ENCODE measurements around the gene COX14.

Gene COX14

DNA sequence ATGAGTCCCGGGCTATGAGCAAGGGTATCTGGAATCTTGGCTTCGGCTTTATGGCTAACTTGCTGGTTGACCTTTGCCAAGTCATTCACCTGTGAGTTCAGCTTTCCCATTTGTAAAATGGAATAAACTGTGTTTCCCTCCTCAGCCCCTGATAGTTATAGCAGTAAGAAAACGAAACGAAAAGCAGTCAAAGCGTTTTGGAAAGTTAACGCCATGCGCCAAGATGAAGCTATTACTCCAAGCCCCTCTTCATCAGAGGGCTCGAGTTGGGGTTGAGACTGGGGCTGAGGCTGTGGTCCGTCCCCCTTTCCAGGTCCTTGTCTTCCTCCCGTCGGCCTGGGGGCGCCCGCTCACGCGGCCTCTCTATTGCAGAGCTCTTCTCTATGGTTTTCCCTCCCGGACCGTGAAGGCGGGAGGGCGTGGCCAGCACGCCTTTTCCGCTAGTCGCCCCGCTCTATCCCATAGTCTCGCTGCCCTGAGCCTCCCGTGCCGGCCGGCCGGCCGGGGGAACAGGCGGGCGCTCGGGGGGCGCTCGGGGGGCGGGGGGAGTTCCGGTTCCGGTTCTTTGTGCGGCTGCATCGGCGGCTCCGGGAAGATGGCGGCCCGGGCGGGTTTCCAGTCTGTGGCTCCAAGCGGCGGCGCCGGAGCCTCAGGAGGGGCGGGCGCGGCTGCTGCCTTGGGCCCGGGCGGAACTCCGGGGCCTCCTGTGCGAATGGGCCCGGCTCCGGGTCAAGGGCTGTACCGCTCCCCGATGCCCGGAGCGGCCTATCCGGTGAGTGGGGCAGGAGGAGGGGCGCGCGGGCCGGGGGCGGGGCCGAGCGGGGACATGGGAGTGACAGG is 27.0 kb upstream of the COX14 start, which contains the start of gene SMARCD1 (continued):
- peak; percentile 90 for TF ChIP-seq ZBTB11 (tag by site-specific recombination; conservative IDR thresholded peaks at IDR 0.05; ENCODE audit: low read depth)
- TF ChIP-seq ZNF335 (tag by site-specific recombination; conservative IDR thresholded peaks at IDR 0.05) = peak; percentile 56
- no peak for TF ChIP-seq ZNF501 (tag by site-specific recombination; IDR thresholded peaks at IDR 0.05)
- TF ChIP-seq KLF9 (tag by site-specific recombination; IDR thresholded peaks at IDR 0.05; ENCODE audit: low read depth) = peak; percentile 84; the same call in 1 of the 2 replicates
- TF ChIP-seq, protein P1, sequence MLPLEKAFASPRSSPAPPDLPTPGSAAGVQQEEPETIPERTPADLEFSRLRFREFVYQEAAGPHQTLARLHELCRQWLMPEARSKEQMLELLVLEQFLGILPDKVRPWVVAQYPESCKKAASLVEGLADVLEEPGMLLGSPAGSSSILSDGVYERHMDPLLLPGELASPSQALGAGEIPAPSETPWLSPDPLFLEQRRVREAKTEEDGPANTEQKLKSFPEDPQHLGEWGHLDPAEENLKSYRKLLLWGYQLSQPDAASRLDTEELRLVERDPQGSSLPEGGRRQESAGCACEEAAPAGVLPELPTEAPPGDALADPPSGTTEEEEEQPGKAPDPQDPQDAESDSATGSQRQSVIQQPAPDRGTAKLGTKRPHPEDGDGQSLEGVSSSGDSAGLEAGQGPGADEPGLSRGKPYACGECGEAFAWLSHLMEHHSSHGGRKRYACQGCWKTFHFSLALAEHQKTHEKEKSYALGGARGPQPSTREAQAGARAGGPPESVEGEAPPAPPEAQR (tag by site-specific recombination; IDR thresholded peaks at IDR 0.05) = no peak
- TF ChIP-seq ZNF174 (tag by site-specific recombination; IDR thresholded peaks at IDR 0.05) = no peak
- no peak for TF ChIP-seq ZNF555 (tag by site-specific recombination; conservative IDR thresholded peaks at IDR 0.05)
- no peak for TF ChIP-seq ZNF311 (tag by site-specific recombination; IDR thresholded peaks at IDR 0.05; ENCODE audit: borderline replicate concordance)
- TF ChIP-seq ZNF629 (tag by site-specific recombination; IDR thresholded peaks at IDR 0.05) = peak; percentile 46
- TF ChIP-seq ZNF670 (tag by site-specific recombination; IDR thresholded peaks at IDR 0.05; ENCODE audit: low read depth) = no peak
- TF ChIP-seq HOXD13 (CRISPR knock-in tag; IDR thresholded peaks at IDR 0.05; ENCODE audit: borderline replicate concordance) = no peak
- TF ChIP-seq YY2 (tag by site-specific recombination; IDR thresholded peaks at IDR 0.05) = no peak
- TF ChIP-seq SP3 (tag by site-specific recombination; IDR thresholded peaks at IDR 0.05) = peak; percentile 69
- TF ChIP-seq, protein P2, sequence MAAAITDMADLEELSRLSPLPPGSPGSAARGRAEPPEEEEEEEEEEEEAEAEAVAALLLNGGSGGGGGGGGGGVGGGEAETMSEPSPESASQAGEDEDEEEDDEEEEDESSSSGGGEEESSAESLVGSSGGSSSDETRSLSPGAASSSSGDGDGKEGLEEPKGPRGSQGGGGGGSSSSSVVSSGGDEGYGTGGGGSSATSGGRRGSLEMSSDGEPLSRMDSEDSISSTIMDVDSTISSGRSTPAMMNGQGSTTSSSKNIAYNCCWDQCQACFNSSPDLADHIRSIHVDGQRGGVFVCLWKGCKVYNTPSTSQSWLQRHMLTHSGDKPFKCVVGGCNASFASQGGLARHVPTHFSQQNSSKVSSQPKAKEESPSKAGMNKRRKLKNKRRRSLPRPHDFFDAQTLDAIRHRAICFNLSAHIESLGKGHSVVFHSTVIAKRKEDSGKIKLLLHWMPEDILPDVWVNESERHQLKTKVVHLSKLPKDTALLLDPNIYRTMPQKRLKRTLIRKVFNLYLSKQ (tag by site-specific recombination; IDR thresholded peaks at IDR 0.05; ENCODE audit: borderline replicate concordance) = no peak
- TF ChIP-seq REPIN1 (tag by site-specific recombination; IDR thresholded peaks at IDR 0.05; ENCODE audit: low read depth) = no peak
- TF ChIP-seq, protein P3, sequence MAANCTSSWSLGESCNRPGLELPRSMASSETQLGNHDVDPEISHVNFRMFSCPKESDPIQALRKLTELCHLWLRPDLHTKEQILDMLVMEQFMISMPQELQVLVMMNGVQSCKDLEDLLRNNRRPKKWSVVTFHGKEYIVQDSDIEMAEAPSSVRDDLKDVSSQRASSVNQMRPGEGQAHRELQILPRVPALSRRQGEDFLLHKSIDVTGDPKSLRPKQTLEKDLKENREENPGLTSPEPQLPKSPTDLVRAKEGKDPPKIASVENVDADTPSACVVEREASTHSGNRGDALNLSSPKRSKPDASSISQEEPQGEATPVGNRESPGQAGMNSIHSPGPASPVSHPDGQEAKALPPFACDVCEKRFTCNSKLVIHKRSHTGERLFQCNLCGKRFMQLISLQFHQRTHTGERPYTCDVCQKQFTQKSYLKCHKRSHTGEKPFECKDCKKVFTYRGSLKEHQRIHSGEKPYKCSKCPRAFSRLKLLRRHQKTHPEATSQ (tag by site-specific recombination; IDR thresholded peaks at IDR 0.05) = no peak
- TF ChIP-seq ZNF121 (tag by site-specific recombination; IDR thresholded peaks at IDR 0.05) = no peak
- no peak for TF ChIP-seq ZNF776 (tag by site-specific recombination; IDR thresholded peaks at IDR 0.05; ENCODE audit: borderline replicate concordance)
- no peak for TF ChIP-seq ZNF514 (tag by site-specific recombination; IDR thresholded peaks at IDR 0.05)
- no peak for TF ChIP-seq ZNF658 (tag by site-specific recombination; IDR thresholded peaks at IDR 0.05)
- TF ChIP-seq, protein P4, sequence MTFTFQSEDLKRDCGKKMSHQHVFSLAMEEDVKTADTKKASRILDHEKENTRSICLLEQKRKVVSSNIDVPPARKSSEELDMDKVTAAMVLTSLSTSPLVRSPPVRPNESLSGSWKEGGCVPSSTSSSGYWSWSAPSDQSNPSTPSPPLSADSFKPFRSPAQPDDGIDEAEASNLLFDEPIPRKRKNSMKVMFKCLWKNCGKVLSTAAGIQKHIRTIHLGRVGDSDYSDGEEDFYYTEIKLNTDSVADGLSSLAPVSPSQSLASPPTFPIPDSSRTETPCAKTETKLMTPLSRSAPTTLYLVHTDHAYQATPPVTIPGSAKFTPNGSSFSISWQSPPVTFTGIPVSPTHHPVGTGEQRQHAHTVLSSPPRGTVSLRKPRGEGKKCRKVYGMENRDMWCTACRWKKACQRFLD (tag by site-specific recombination; IDR thresholded peaks at IDR 0.05) = peak; percentile 81
- TF ChIP-seq ZNF2 (tag by site-specific recombination; IDR thresholded peaks at IDR 0.05) = no peak
- no peak for TF ChIP-seq ZNF792 (tag by site-specific recombination; IDR thresholded peaks at IDR 0.05)
- TF ChIP-seq ZNF623 (tag by site-specific recombination; IDR thresholded peaks at IDR 0.05) = no peak
- no peak for TF ChIP-seq ZNF610 (tag by site-specific recombination; IDR thresholded peaks at IDR 0.05; ENCODE audit: borderline replicate concordance)

Data from HEK293 (cell line).